Lower leg skin (tissue), 3 donors: ENCODE measurements around the gene C1orf216.

Experiments used
- CTCF ChIP-seq, 3 donors: fragments of 450-650 bp; IDR thresholded peaks; one replicate each; pipeline ENCODE4 v1.5.1; 2016; ENCODE audit warnings: antibody characterized with exemption in 3 of 3, mild to moderate bottlenecking in 3 of 3, moderate library complexity in 2 of 3
- POLR2A ChIP-seq, 2 donors: fragments of 450-650 bp; IDR thresholded peaks; one replicate each; pipeline ENCODE4 v1.6.1; 2016 to 2017; ENCODE audit warnings: antibody characterized with exemption in 2 of 2, mild to moderate bottlenecking in 1 of 2, moderate library complexity in 1 of 2

GRCh38 chr1:35691571-35692220, 27.0 kb downstream of the C1orf216 start:
- TF ChIP-seq CTCF (IDR thresholded peaks at IDR 0.05) (no peak), POLR2A (IDR thresholded peaks at IDR 0.05) (no peak)
